Coronary artery (tissue), 2 donors: ENCODE data around the gene RNF182.

Experiments used
- DNase-seq: peaks from one replicate; pipeline ENCODE4 v3.0.0-alpha.2; 2017; ENCODE audit warnings: low spot score
- H3K27ac ChIP-seq, 2 donors: fragments of 200-600 bp; sonication (generic); one replicate each; pipeline ENCODE4 v1.5.1; 2016 to 2019
- H3K4me3 ChIP-seq: fragments of 200-600 bp; sonication (generic); 2 replicates; pipeline ENCODE4 v1.5.1; 2016; ENCODE audit warnings: mild to moderate bottlenecking, moderate library complexity
- TF ChIP-seq, protein P1 (sequence below): fragments of 200-600 bp; sonication (generic); IDR thresholded peaks from one replicate; pipeline ENCODE4 v1.5.1; 2019; ENCODE audit warnings: antibody characterized with exemption

Gene RNF182

DNA sequence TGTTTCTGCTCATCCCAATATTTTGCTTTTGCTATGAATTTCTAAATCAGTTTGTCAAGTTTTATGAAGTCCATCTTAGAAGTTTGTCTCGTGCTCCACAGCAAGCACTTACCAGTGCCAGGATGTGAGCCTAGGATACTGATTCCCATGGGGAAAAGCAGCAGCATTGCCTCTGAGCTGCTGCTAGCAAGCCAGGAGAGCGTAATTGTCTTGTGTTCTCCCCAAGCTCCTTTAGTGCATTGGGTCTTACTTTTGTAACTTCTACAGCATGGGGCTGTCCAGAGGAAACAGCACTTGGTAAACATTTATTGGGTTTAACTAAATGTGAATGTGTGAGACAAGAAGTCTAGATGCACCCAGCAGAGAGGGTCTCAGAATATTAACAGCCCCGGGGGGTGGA is 76.1 kb downstream of the RNF182 start:
- H3K4me3 ChIP-seq, result no peak overlapping the region
- DNase-seq, result no peak
- no peak overlapping the region for H3K27ac ChIP-seq
- TF ChIP-seq, protein P1, sequence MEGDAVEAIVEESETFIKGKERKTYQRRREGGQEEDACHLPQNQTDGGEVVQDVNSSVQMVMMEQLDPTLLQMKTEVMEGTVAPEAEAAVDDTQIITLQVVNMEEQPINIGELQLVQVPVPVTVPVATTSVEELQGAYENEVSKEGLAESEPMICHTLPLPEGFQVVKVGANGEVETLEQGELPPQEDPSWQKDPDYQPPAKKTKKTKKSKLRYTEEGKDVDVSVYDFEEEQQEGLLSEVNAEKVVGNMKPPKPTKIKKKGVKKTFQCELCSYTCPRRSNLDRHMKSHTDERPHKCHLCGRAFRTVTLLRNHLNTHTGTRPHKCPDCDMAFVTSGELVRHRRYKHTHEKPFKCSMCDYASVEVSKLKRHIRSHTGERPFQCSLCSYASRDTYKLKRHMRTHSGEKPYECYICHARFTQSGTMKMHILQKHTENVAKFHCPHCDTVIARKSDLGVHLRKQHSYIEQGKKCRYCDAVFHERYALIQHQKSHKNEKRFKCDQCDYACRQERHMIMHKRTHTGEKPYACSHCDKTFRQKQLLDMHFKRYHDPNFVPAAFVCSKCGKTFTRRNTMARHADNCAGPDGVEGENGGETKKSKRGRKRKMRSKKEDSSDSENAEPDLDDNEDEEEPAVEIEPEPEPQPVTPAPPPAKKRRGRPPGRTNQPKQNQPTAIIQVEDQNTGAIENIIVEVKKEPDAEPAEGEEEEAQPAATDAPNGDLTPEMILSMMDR, result no peak

DNA sequence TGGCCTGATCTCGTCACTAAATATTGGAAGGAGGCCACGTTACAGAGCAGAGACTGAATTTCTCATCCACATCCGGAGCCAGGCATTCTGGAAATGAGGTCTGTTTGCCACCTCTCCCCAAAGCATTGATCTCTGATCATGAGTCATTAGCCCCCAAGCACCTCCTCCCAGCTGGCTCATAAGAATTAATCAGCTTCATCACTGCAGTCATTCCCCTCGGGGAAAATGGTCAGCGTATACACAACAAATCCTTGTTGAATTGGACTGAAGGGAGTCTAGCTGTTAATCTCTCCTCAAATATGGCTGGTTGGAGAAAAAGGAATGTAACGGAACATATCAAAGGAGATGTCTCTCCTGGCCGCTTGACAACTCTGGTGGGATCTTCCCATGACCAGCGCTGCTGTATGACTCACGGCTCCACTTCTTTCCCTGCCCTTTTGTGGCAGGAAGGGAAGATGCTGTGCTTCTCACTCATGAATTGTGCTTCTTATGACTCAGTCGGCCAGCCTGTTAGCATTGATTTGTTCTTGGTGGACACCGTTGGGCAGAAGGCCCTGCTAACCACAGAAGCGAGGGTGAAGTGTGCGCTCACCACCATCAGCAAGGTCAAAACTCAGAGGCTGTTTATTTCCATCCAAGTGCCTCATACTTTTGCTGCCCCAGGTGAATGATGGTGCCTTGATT is 76.7 kb downstream of the RNF182 start:
- DNase-seq, result no peak
- Histone ChIP-seq H3K4me3 (no peak overlapping the region), H3K27ac (no peak overlapping the region)
- TF ChIP-seq, protein P1, result no peak

DNA sequence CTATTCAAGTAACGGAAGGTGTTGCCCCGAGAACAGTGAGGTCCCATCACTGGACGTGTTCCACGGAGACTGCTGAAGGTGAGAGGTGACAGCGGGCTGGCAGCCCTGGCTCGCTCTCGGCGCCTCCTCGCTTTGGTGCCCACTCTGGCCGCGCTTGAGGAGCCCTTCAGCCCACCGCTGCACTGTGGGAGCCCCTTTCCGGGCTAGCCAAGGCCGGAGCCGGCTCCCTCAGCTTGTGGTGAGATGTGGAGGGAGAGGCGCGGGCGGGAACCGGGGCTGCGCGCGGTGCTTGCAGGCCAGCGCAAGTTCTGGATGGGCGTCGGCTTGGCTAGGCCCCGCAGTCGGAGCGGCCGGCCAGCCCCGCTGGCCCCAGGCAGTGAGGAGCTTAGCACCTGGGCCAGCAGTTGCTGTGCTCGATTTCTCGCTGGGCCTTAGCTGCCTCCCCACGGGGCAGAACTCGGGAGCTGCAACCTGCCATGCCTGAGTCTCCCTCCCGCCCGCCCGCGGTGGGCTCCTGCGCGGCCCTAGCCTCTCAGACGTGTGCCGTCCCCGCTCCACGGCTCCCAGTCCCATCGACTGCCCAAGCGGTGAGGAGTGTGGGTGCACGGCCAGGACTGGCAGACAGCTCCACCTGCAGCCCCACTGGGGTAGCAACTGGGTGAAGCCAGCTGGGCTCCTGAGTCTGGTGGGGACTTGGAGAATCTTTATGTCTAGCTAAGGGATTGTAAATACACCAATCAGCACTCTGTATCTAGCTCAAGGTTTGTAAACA is 77.6 kb downstream of the RNF182 start:
- H3K4me3 ChIP-seq, result no peak overlapping the region
- TF ChIP-seq, protein P1, result no peak
- no peak for DNase-seq
- H3K27ac ChIP-seq, result no peak overlapping the region

DNA sequence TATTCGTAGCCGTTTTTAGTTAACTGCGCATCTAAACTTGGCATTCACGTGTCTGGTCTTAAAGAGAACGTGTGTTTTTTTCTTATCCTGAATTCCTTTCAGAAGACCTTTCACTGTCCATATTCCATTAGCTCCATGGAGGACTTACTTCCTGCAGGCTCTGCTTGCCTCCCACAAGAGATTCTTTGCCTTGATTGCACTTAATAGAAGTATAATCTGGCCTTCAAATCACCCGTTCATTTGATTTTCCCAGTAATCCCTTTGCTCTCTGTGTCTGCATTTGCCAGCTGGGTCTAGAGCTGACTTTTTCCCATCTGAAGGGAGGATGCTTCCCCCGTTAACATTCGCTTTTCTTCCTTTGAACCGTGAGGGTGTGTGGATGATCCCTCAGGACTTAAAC is 79.5 kb downstream of the RNF182 start:
- Histone ChIP-seq H3K4me3 (no peak overlapping the region), H3K27ac (no peak overlapping the region)
- no peak for DNase-seq
- TF ChIP-seq, protein P1, result no peak

DNA sequence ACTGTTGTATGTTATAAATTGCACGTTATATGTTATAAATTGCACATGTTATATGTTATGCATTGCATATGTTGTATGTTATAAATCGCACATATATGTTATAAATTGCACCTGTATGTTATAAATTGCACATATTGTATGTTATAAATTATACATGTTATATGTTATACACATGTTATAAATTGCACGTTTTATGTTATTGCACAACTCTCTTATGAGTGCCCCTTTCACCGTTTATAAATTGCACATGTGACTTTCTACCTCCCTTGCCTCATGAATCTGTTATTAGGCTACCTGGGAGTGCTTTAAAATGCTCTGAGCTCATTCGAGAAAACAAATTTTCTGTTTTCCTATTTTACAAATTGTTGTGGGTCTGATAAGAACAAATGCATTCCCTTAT is 84.1 kb downstream of the RNF182 start:
- Histone ChIP-seq H3K4me3 (no peak overlapping the region), H3K27ac (no peak overlapping the region)
- TF ChIP-seq, protein P1, result no peak
- no peak for DNase-seq

DNA sequence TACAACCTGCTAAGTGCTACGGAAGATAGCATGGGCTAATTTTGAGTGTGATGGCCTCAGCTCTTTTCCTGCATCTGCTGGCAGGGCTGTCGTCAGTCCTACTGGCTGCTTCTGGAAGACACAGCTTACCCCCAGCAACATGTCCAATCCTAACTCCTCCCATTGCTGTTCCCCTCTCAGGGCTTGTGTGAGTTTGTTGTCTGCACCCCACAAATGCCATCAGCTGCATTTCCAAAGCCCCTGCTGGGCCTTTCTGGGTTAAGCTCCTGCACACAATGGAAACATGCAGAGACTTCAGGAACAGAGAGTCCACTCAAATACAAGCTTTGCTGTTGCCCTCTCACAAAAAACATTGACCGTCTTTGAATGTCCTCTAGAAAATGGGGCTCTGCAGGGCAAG is 84.7 kb downstream of the RNF182 start:
- Histone ChIP-seq H3K4me3 (no peak overlapping the region), H3K27ac (no peak overlapping the region)
- DNase-seq, result no peak
- TF ChIP-seq, protein P1, result no peak

DNA sequence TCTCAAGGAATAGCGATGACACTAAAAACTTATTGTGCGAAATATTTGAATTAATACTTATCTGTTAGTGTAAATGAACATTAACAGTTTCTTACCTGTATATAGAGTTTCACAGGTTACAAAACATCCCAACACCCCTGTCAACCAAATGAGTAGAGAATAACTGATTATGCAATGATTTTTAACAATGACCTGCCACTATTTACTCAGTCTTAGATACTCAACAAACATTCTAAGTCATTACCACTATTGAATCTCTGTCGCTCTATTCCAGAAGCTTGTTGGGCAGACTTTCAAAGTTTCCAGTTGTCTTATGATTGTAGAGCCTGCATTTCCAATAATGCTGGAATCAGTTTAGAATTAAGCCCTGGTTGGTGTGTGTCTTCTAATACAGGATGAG is 85.5 kb downstream of the RNF182 start:
- H3K27ac ChIP-seq, result no peak overlapping the region
- no peak overlapping the region for H3K4me3 ChIP-seq
- TF ChIP-seq, protein P1, result no peak
- no peak for DNase-seq
